HT1080 (cell line): ENCODE measurements around the gene PRDM8. TPM values are rescaled to one million over a fixed set of nuclear protein-coding genes. Genes with fewer than 3 reads are reported as not detected.
A peak's percentile ranks its signal among the peaks of the same experiment; 100 is the strongest.
"Not testable (repeated sequence)": the region's sequence is repeated elsewhere in the genome, so short reads cannot be mapped to it uniquely, and the experiment has no call there.

Experiments
- DNase-seq: peaks from one replicate; pipeline ENCODE4 v3.0.0-alpha.2; 2015; ENCODE audit warnings: low read depth
- total RNA-seq: library from RNA; depleted of rRNA; stranded (reverse); fragments of >200 nt; shearing (Covaris generic); gene quantifications from 2 replicates; pipeline ENCODE4 v1.2.3, GENCODE V29; 2014

The PRDM8 gene
- total RNA-seq, 1 experiment from 2014 or later, result 18.6 TPM

DNA sequence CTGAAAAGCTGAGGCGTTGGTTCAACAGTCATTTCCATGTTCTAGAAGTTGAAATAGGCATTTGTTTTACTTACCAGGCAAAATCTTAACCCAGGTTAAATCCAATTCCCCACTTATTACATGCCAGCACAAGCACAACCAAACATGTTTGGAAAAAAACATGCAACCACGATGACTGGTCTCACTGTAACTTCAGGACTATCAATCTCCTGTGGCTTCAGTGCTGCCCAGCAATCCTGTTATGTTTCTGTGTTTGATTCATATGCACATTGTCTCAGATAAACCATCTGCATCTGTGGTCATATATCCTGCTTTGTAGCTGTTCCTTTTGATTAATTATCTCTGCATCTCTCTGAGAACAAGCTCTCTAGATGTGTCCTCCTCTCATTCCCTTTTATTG, 28.3 kb downstream of the PRDM8 start:
- no peak for DNase-seq

DNA sequence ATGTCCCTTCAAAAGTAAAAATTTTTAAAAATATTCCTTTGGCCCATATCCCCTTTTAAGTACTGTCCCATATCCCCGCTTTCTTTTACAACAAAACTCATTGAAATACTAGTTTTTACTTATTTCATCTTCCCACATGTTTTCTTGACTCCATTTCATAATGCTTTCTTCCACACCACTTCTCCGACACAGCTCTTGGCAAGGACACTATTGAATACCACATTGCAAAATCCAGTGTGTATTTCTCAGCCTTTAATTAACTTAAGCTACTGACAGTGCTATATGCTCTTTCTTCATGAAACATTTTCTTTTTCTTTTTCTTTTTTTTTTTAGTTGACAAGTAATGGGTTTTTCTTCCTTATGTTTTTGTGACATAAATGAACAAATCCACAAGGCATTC, 28.8 kb downstream of the PRDM8 start:
- DNase-seq, result no peak

DNA sequence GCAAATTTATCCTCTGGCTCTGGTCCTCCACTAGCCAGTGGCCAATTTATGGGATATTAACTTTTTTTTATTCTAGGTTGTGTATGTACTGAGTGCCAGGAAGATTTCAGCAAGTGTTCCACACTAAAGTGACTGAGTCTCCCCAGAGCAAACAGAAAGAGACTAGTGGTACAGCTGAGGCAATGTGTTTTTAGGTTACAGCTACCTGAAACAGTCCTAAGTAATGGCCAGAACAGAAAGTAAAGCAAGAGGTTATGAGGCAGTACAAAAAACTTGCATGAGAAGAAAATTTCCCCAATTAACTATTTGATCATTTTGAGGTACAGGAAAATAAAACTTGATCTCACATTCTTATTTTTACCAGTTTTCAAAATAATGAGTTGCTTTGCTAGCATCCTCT, 31.2 kb downstream of the PRDM8 start:
- no peak for DNase-seq

DNA sequence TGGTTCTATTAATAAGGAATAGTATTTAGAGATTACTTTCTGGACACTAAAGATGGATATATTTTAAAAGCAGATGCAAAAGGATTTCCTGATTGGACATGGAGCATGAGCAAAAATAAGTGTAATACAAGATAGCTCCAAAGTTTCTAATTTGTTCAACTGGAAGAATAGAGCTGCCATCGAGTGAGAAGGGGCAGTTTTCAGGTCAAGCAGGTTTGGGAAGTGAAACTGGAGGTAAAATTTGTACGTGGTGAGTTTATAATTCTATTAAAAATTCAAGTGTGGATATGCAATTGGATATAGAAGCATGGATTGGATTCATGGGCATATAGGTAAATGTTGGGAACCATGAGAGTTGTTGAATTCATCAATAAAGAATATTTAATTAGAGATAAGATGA, 31.8 kb downstream of the PRDM8 start:
- DNase-seq, result no peak

DNA sequence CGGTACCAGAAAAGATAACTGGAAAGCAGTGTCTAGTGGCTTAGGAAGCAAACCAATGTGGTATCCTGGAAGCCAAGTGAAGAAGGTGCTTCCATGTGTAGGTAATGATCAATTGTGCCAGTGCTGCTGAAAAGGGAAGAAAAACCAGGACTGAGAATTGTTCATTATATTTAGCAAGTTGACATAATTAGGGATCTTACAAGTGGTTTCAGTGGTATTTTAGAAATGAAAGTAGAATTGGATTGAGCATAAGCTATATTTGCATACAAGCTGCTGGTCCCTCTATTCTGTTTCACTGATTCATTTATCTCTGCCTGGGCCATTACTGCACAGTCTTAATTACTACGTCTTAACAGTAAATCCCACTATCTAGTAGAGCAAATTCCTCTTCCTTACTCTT, 32.3 kb downstream of the PRDM8 start:
- DNase-seq, result no peak

DNA sequence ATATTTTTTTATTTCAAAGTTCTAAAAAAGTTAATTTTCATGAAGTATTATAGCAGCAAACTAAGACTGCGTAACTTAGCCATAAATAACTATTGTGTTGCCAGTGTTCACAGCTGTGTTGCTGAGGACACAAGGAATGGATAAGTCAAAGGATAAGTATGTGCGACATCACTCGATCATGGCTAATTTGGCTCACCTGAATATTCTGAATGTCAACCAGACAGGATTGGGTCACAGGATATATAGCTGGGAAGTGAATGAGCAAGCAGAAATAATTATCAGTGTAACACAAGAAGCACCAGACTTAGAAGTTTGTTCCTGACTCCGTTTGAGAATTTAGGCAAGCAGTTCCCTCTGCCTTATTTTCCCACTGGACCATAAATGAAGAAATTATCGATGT, 33.9 kb downstream of the PRDM8 start:
- peak; percentile 30 for DNase-seq

DNA sequence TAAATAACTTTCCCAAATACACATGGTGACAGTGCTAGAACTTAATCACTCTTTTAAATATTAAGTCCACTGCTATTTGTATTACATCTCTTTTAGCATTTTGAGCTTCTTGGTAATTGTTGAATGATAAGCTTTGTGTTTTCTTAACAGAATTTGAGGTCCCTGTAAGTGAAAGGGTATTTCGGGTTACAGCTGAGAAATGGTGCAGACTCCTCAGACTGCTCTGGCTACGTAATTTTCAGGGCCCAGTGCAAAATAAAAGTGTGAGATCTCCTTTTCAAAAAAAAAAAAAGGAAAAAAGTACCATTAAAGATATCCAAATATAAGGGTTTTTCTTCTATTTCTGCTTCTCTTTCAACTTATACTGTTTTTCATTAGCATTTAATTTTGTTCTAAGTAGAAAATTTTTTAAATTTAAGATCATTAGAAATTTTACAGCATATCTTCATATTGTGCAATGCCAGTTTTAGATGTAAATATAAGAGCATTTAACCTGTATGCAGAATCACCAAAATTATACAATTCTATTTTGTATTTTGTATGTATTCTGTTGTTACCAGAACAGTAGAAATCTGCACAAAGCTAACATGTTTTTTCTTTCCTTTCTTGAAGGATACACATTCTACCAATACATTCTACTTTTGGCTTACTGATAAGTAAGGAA, 35.5 kb downstream of the PRDM8 start:
- DNase-seq, result no peak

DNA sequence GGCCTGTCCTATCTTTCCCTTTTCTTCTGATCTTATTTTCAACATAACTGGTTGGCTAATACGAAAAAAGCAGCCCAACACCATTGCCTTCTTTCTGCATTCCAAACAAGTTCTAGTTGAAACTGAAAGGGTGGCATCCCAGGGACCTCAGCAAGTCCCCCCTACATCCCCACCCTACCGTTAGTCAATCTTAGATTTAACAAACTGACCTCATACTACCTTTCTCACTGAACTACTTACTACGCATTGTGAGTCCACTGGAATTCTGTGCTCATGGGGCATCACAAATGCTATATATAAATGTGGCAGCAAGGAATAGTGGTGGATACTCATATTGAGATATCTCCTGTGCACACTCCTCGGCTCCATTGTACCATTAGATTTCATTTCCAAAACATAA, 36.1 kb downstream of the PRDM8 start:
- no peak for DNase-seq

DNA sequence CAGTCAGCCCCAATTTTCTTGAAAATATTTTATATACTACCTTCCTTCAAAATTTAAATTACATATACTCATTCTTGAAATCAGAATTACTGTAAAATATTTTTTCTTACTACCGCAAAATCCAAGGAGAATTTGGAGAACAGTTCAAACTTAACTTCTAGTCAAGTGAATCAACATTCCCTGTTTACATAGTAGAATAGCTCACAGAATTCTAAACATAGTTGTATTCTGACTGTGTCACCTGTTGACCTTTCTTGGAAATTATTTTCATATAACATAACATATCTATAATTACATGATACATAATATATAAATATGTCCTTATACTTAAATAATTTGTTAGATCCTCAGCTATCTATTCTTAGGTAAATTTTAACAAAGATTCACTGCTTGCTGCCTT, 38.1 kb downstream of the PRDM8 start:
- no peak for DNase-seq

DNA sequence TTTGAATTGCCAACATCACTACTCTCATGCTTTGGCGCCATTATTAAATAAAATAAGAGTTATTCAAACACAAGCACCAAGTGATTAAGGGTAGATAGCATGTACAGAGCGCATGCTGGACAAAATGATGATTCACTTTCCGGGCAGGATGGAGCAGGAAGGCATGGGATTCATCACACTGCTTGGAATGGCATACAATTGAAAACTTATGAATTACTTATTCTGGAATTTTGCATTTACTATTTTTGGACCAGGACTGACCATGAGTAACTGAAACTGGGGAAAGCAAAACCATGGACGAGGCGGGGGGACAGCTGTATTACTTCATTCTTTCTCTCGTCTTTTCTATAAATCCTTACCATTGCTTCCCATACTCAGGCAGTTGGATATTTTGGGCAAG, 40.7 kb downstream of the PRDM8 start:
- DNase-seq, result peak; percentile 93

DNA sequence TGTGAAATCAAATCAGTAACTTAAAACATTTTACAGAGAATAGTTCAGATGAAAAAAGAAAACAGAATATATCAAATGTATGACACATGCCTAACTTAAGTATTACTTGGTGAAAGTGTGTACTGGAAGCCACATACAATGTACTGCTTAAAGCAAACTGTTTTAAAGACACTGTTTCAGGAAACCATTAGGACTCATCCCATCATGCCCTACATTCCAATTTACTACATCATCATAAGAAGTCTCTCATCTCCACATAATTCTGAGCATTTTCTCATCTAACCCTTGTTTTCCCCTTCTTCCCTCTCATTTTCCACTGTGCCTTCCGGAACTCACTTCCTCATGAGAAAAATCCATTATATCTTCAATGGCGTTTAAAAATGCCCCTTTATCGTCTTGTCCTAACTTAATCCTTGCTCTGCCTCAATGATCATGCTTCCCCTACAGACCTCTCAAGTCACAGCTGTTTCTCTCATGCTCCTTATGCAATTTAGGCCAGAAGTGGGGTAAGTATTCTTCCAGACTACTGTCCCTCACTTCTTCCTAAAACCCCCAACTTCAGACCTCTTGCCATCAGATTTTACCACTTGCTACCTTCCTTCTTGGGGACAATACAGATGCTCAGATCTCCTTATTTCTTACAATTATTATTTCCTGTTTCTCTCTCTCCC, 42.3 kb downstream of the PRDM8 start:
- peak; percentile 37 for DNase-seq

DNA sequence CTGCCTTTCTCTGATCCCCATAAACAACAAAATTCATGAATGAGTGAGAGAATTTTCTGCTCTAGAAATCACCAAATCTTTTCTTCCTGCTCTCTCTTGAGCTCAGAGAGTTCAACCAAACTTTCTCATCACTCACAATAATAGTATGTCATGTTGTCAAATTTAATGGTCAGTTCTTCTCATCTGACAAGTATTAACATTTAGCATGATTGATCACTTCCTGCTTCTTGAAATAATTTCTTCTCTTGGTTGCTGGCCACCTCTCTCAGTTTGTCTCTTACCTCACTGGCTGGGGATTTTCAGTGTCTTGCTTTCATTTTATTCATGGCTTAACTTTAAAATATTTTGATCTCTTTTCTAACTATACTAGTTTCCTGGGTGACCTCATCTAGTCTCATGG, 43.7 kb downstream of the PRDM8 start:
- DNase-seq, result peak; percentile 30

DNA sequence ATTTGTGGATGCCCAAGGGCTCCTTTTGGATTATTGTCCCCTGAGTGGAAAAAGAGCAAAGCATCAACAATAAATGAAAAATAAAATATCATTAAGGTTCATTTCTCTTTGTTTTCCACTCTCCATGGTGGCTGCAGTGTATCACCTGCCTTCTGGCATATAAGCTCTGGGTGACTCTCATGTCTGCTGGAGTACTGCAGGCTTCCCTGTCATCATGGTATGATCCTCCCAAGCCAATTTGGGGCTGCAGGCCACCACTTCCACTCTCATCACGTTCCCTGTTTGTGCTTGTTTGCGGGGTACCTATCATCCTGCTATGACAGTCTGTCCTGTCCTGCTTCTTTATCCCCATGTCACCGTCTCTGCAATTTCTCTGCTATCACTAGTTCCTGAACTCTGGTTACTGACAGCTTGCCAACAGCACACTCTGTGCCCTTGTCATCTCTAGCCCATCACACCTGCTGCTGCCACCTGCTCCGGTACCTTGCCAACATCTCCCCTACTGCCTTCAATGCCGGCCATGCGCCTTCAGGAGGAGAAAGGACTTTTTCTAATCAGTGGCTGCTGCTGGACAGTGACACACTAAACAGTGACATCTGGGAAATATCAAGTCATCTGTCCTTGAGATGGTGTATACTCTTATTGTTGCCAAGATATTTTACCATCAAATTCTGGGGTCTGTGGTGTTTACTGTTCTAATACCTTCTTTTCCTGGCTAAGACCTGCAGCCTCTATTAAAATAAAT, 46.1 kb downstream of the PRDM8 start:
- no peak for DNase-seq

DNA sequence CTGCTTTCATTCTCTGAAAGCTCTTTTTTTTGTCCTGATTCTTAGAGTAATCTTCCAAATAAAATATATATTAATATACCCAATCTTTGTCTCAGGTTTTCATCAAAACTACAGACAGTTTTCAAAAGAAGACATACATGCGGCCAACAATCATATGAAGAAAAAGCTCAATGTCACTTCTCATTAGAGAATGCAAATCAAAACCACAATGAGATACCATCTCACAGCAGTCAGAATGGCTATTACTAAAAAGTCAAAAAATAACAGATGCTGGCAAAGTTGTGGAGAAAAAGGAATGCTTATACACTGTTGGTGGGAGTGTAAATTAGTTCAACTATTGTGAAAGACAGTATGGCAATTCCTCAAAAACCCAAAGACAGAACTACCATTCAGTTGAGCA, 50.2 kb downstream of the PRDM8 start:
- DNase-seq, result not testable (repeated sequence)

DNA sequence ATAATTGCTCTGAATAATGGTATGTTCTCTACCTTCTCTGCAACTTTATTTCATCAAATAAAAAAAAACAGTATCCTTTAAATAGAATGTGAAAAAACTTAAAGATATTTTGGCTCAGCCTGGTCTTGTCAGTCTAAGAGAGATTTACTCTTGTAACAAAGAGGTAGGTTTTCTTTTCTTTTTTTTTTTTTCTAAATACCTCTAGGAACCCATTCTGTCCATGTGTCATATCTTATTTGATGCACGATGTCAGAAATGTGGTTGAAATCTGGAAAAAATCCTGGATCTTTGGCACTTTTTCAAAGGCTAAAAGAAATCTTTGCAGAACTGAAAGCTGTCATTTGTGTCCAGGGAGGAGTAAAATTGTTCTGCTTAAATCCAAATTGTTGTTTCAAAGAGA, 51.8 kb downstream of the PRDM8 start:
- DNase-seq, result no peak

DNA sequence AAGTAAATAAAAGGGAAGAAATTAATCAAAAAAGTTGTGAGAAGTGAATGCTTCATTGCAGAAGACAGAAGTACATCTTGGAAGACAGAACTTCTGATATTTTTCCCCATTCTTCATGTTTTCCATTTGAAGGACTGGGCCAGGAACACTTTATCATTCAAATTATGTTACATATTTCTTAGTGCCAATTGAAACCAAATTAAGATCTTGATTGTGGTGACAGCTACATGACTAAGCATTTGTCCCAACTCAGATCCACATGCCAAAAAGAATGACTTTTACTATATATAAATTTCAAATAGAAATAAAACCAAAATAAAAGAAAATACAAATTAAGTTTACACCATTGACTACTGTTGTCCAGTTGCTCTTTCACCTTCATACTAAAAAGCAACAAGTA, 55.1 kb downstream of the PRDM8 start:
- no peak for DNase-seq

DNA sequence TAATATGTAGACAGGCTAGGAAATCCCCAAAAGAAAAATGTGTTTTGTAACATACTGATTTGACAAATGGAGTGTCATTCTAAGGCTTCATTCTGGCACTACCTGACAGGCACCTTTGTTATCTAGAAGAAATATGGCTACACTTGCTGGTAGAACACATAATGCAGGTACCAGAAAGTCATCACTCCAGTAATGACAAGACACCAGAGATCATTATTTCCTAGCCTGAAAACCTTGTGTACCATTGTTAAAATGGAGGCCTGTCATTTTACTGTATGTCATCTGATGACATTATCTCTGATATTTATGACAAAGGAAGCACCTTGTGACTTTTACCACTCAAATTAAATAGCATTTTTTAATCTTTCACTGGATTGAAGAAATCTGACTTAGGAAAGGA, 55.6 kb downstream of the PRDM8 start:
- no peak for DNase-seq

DNA sequence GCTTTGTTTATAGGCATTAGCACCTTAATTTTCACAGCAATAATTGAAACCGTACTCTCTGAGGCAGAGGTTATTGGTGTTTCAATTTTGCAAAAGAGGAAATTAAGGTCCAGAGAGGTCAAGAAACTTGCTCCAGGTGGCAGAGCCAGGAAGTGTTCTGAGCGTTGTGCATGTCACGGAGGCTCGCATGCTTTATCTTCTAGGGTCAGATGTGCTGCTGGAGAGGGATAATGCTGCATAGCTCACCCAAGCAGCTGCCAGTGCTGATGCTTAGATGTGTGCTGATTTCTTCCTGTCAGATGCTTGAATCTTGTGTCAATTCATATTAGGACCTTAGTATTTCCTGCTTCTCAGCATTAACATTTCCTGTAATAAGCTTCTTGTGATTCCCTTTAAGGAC, 56.2 kb downstream of the PRDM8 start:
- no peak for DNase-seq
